Measurements from ENCODE around the gene KIRREL3. TPM values are rescaled to one million over a fixed set of nuclear protein-coding genes. Genes with fewer than 3 reads are reported as not detected.

KIRREL3 gene
- total RNA-seq, 1 donor from 2014 or later: 0.92 TPM

- no peak for DNase-seq
Measured at GRCh38 chr11:126417091-126417862, 583.3 kb downstream of the KIRREL3 start.

GRCh38 chr11:126416542-126417090 is 584.0 kb downstream of the KIRREL3 start:
- DNase-seq: peak; percentile 95

GRCh38 chr11:126415669-126416420 is 584.7 kb downstream of the KIRREL3 start:
- DNase-seq: peak; percentile 96

GRCh38 chr11:126415128-126415527 is 585.4 kb downstream of the KIRREL3 start:
- DNase-seq: peak; percentile 99

GRCh38 chr11:126414615-126415014 is 586.0 kb downstream of the KIRREL3 start:
- DNase-seq: no peak

- DNase-seq: no peak
Measured at GRCh38 chr11:126413843-126414405, 586.6 kb downstream of the KIRREL3 start.

- no peak for DNase-seq
Measured at GRCh38 chr11:126413426-126413825, 587.1 kb downstream of the KIRREL3 start.

- peak; percentile 70 for DNase-seq
Measured at GRCh38 chr11:126411971-126412381, 588.6 kb downstream of the KIRREL3 start.

- peak; percentile 73 for DNase-seq
Measured at GRCh38 chr11:126410649-126411048, 589.9 kb downstream of the KIRREL3 start.

GRCh38 chr11:126409620-126409985 is 591.0 kb downstream of the KIRREL3 start:
- no peak for DNase-seq

GRCh38 chr11:126408901-126409619 is 591.5 kb downstream of the KIRREL3 start:
- DNase-seq: peak; percentile 85

- no peak for DNase-seq
Measured at GRCh38 chr11:126408496-126408895, 592.1 kb downstream of the KIRREL3 start.

- no peak for DNase-seq
Measured at GRCh38 chr11:126407682-126408288, 592.8 kb downstream of the KIRREL3 start.

- peak; percentile 75 for DNase-seq
Measured at GRCh38 chr11:126407101-126407521, 593.5 kb downstream of the KIRREL3 start.

GRCh38 chr11:126406368-126406767 is 594.2 kb downstream of the KIRREL3 start:
- DNase-seq: no peak

- no peak for DNase-seq
Measured at GRCh38 chr11:126405906-126406305, 594.7 kb downstream of the KIRREL3 start.

GRCh38 chr11:126405374-126405773 is 595.2 kb downstream of the KIRREL3 start:
- no peak for DNase-seq

- DNase-seq: no peak
Measured at GRCh38 chr11:126404367-126404766, 596.2 kb downstream of the KIRREL3 start.

- DNase-seq: no peak
Measured at GRCh38 chr11:126403658-126404057, 596.9 kb downstream of the KIRREL3 start.

- DNase-seq: peak; percentile 31
Measured at GRCh38 chr11:126403022-126403581, 597.5 kb downstream of the KIRREL3 start.

- DNase-seq: no peak
Measured at GRCh38 chr11:126400479-126400878, 600.1 kb downstream of the KIRREL3 start.
